PC-3 (cell line): ENCODE measurements around the gene FOXQ1. TPM values are rescaled to one million over a fixed set of nuclear protein-coding genes. Genes with fewer than 3 reads are reported as not detected.
A peak's percentile ranks its signal among the peaks of the same experiment; 100 is the strongest.

Experiments used
- ATAC-seq: fragments of 200-7000 bp; cut with Tn5 transposase; 2 replicates; pipeline ENCODE4 v1.9.1; 2020; ENCODE audit warnings: mild to moderate bottlenecking, moderate library complexity
- BruUV-seq: library from RNA; stranded (reverse); fragments of 400-500 nt; replicated peaks from 2 replicates; lab custom pipeline; 2021; lab: Mats Ljungman, UMichigan
- CTCF ChIA-PET: fragments of 300-600 bp; sonication (Branson Sonifier 250); formaldehyde crosslinking; loops from one replicate; lab custom pipeline; 2022; ENCODE audit warnings: antibody characterized with exemption; lab: Charles Lee
- POLR2A ChIA-PET: fragments of 300-600 bp; sonication (Branson Sonifier 250); formaldehyde crosslinking; loops from one replicate; lab custom pipeline; 2022; ENCODE audit warnings: antibody characterized with exemption; ENCODE audit not compliant: unreplicated experiment; lab: Charles Lee
- DNase-seq: peaks from one replicate; pipeline ENCODE4 v3.0.0-alpha.2; 2015
- H2AFZ ChIP-seq: fragments of 300-600 bp; sonication (generic); 2 replicates; pipeline ENCODE4 v1.6.0; 2016; ENCODE audit warnings: antibody characterized with exemption, low read length
- H3F3A ChIP-seq: fragments of 300-600 bp; sonication (generic); one replicate; pipeline ENCODE4 v1.6.0; 2017; ENCODE audit warnings: antibody characterized with exemption, low read length, control low read depth, mild to moderate bottlenecking; ENCODE audit not compliant: unreplicated experiment
- H3K27ac ChIP-seq: fragments of 300-600 bp; sonication (generic); 2 replicates; pipeline ENCODE4 v1.5.1; 2016; ENCODE audit warnings: mild to moderate bottlenecking, low read length
- H3K27me3 ChIP-seq: fragments of 300-600 bp; sonication (generic); 2 replicates; pipeline ENCODE4 v1.6.1; 2016; ENCODE audit warnings: low read length, mixed read lengths
- H3K36me3 ChIP-seq: fragments of 300-600 bp; sonication (generic); 2 replicates; pipeline ENCODE4 v1.6.1; 2016; ENCODE audit warnings: low read depth, mixed run types, low read length, mixed read lengths
- H3K4me1 ChIP-seq: fragments of 300-600 bp; sonication (generic); 2 replicates; pipeline ENCODE4 v1.5.1; 2016; ENCODE audit warnings: low read length; ENCODE audit not compliant: insufficient read depth
- H3K4me2 ChIP-seq: fragments of 300-600 bp; sonication (generic); 2 replicates; pipeline ENCODE4 v1.6.0; 2016; ENCODE audit warnings: low read length
- H3K4me3 ChIP-seq: fragments of 300-600 bp; sonication (generic); 2 replicates; pipeline ENCODE4 v1.5.1; 2016; ENCODE audit warnings: mild to moderate bottlenecking, low read length, mixed read lengths
- H3K79me2 ChIP-seq: fragments of 300-600 bp; sonication (generic); 2 replicates; pipeline ENCODE4 v1.6.1; 2017; ENCODE audit warnings: low read length, mixed read lengths
- H3K9ac ChIP-seq: fragments of 300-600 bp; sonication (generic); 2 replicates; pipeline ENCODE4 v1.6.0; 2016; ENCODE audit warnings: mild to moderate bottlenecking, low read length
- H3K9me2 ChIP-seq: fragments of 300-600 bp; sonication (generic); replicated peaks from 2 replicates; pipeline ENCODE4 v1.6.1; 2016; ENCODE audit warnings: mixed run types, low read length, mixed read lengths
- H3K9me3 ChIP-seq: fragments of 300-600 bp; sonication (generic); 2 replicates; pipeline ENCODE4 v1.6.1; 2016; ENCODE audit warnings: low read length, mixed read lengths
- H4K20me1 ChIP-seq: fragments of 300-600 bp; sonication (generic); 2 replicates; pipeline ENCODE4 v1.6.1; 2016; ENCODE audit warnings: low read length, mixed read lengths
- EZH2 ChIP-seq: fragments of 300-600 bp; sonication (generic); IDR thresholded peaks from one replicate; pipeline ENCODE4 v1.6.1; 2017; ENCODE audit warnings: antibody characterized with exemption, mild to moderate bottlenecking, low read length; ENCODE audit not compliant: unreplicated experiment
- EZH2phosphoT487 ChIP-seq: fragments of 300-600 bp; sonication (generic); IDR thresholded peaks from 2 replicates; pipeline ENCODE4 v1.6.1; 2018; ENCODE audit warnings: mild to moderate bottlenecking, antibody characterized with exemption, low read length, borderline replicate concordance
- intact Hi-C: fragments of 100-400 bp; cut with micrococcal nuclease; formaldehyde crosslinking; loops from 2 replicates; pipeline ENCODE4 v1.9.0; 2023
- total RNA-seq: library from RNA; depleted of rRNA; stranded (reverse); fragments of >200 nt; gene quantifications from 2 replicates; pipeline ENCODE4 v1.2.3, GENCODE V29; 2014
- TF ChIP-seq, protein P1 (sequence below): fragments of 300-600 bp; sonication (generic); conservative IDR thresholded peaks from 2 replicates; pipeline ENCODE4 v1.5.1; 2017; ENCODE audit warnings: antibody characterized with exemption, low read depth, mild to moderate bottlenecking, low read length

Gene FOXQ1
- total RNA-seq, 1 experiment from 2014 or later, result 7.5 TPM

DNA sequence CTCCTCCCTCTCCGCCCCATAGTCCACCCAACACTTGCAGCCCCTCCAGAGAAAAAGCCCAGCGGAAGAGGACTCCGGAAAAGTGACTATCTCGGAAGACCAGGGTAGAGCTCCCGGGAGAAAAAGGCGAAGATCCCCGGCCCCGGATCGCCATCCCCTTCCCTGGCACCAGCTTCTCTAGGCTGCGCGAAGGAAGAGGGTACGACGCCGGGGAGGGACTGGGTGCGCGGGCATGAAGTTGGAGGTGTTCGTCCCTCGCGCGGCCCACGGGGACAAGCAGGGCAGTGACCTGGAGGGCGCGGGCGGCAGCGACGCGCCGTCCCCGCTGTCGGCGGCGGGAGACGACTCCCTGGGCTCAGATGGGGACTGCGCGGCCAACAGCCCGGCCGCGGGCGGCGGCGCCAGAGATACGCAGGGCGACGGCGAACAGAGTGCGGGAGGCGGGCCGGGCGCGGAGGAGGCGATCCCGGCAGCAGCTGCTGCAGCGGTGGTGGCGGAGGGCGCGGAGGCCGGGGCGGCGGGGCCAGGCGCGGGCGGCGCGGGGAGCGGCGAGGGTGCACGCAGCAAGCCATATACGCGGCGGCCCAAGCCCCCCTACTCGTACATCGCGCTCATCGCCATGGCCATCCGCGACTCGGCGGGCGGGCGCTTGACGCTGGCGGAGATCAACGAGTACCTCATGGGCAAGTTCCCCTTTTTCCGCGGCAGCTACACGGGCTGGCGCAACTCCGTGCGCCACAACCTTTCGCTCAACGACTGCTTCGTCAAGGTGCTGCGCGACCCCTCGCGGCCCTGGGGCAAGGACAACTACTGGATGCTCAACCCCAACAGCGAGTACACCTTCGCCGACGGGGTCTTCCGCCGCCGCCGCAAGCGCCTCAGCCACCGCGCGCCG is 822 bp downstream of the FOXQ1 start:
- Histone ChIP-seq H3K4me3 (peak overlapping the region; percentile 79), H3K9me2 (no peaks in the 10 kb centered on the region), H3F3A (peaks cover 3% of the 10 kb centered on the region), H3K27ac (0 out of 2 replicates have a peak overlapping the region, but pooled peaks have one; percentile 11), H4K20me1 (no peaks in the 10 kb centered on the region), H2AFZ (peak overlapping the region; percentile 93), H3K27me3 (no peaks in the 10 kb centered on the region), H3K4me2 (peak overlapping the region; percentile 86), H3K9me3 (no peaks in the 10 kb centered on the region), H3K4me1 (peaks cover 27% of the 10 kb centered on the region), H3K79me2 (peaks cover 20% of the 10 kb centered on the region), H3K36me3 (no peaks in the 10 kb centered on the region), H3K9ac (peak overlapping the region; percentile 51)
- ChIA-PET POLR2A (no interaction called here), CTCF (no interaction called here)
- DNase-seq (no peak), ATAC-seq (no peak)
- BruUV-seq, result no TSS peak
- TF ChIP-seq EZH2phosphoT487, result no peak
- TF ChIP-seq, protein P1, sequence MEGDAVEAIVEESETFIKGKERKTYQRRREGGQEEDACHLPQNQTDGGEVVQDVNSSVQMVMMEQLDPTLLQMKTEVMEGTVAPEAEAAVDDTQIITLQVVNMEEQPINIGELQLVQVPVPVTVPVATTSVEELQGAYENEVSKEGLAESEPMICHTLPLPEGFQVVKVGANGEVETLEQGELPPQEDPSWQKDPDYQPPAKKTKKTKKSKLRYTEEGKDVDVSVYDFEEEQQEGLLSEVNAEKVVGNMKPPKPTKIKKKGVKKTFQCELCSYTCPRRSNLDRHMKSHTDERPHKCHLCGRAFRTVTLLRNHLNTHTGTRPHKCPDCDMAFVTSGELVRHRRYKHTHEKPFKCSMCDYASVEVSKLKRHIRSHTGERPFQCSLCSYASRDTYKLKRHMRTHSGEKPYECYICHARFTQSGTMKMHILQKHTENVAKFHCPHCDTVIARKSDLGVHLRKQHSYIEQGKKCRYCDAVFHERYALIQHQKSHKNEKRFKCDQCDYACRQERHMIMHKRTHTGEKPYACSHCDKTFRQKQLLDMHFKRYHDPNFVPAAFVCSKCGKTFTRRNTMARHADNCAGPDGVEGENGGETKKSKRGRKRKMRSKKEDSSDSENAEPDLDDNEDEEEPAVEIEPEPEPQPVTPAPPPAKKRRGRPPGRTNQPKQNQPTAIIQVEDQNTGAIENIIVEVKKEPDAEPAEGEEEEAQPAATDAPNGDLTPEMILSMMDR, result no peak
- no peak for TF ChIP-seq EZH2
- intact Hi-C loops, result loop anchor here (5.0 kb wide), 1 partner anchor 45 kb away; no protein-coding TSS in a partner anchor

DNA sequence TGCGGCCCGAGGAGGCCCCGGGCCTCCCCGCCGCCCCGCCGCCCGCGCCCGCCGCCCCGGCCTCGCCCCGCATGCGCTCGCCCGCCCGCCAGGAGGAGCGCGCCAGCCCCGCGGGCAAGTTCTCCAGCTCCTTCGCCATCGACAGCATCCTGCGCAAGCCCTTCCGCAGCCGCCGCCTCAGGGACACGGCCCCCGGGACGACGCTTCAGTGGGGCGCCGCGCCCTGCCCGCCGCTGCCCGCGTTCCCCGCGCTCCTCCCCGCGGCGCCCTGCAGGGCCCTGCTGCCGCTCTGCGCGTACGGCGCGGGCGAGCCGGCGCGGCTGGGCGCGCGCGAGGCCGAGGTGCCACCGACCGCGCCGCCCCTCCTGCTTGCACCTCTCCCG is 1.5 kb downstream of the FOXQ1 start:
- peaks cover 3% of the 10 kb centered on the region for H3F3A ChIP-seq
- no peaks in the 10 kb centered on the region for H3K36me3 ChIP-seq
- H3K9me3 ChIP-seq, result no peaks in the 10 kb centered on the region
- ChIA-PET POLR2A (interaction anchor here (0.6 kb wide), 1 partner anchor 12 kb away, joined by 3 read pairs; no protein-coding TSS in a partner anchor), CTCF (no interaction called here)
- ATAC-seq (no peak), DNase-seq (no peak)
- no peak overlapping the region for H3K27ac ChIP-seq
- peaks cover 20% of the 10 kb centered on the region for H3K79me2 ChIP-seq
- H3K4me2 ChIP-seq, result no peak overlapping the region
- H3K4me3 ChIP-seq, result peak overlapping the region; percentile 79; the same call in 1 of the 2 replicates
- intact Hi-C loops, result loop anchor here (5.0 kb wide), 1 partner anchor 46 kb away; no protein-coding TSS in a partner anchor
- BruUV-seq, result no TSS peak
- no peaks in the 10 kb centered on the region for H4K20me1 ChIP-seq
- H2AFZ ChIP-seq, result no peak overlapping the region
- H3K9me2 ChIP-seq, result no peaks in the 10 kb centered on the region
- TF ChIP-seq, protein P1, result no peak
- TF ChIP-seq EZH2 (no peak), EZH2phosphoT487 (no peak)
- peaks cover 27% of the 10 kb centered on the region for H3K4me1 ChIP-seq
- no peak overlapping the region for H3K9ac ChIP-seq
- no peaks in the 10 kb centered on the region for H3K27me3 ChIP-seq
